Activated CD4-positive, alpha-beta T cell treated with anti-CD3 and anti-CD28 coated beads for 1 hour (primary cell): ENCODE results near the gene RHOT1.

Source experiments
- DNase-seq: peaks from one replicate; pipeline ENCODE4 v3.0.0-alpha.2; 2020

RHOT1 gene

GRCh38 chr17:32274643-32275042 lies 132.3 kb downstream of the RHOT1 start:
- DNase-seq, result no peak
